HepG2 (cell line): ENCODE results near the gene PDZRN4. TPM values are rescaled to one million over a fixed set of nuclear protein-coding genes. Genes with fewer than 3 reads are reported as not detected.

Experiments
- ATAC-seq: fragments of 200-7000 bp; cut with Tn5 transposase; 3 replicates; pipeline ENCODE4 v1.9.1; 2020; ENCODE audit warnings: mild to moderate bottlenecking, moderate library complexity
- BruUV-seq: library from RNA; stranded (reverse); fragments of 400-500 nt; replicated peaks from 2 replicates; lab custom pipeline; 2021; lab: Mats Ljungman, UMichigan
- CTCF ChIA-PET: fragments of 300-600 bp; formaldehyde crosslinking; extraction: SDS; loops from one replicate; lab custom pipeline; 2021; ENCODE audit warnings: low total read pairs, inconsistent platforms, low intra/inter-chr PET ratio; lab: Yijun Ruan, JAX
- POLR2A ChIA-PET: fragments of 350-600 bp; sonication (Branson Sonifier 250); formaldehyde crosslinking; loops from one replicate; lab custom pipeline; 2020; ENCODE audit warnings: antibody characterized with exemption, inconsistent platforms; lab: Yijun Ruan, JAX
- DNase-seq: peaks from one replicate; pipeline ENCODE4 v3.0.0-alpha.2; 2015; ENCODE audit warnings: low spot score
- FAIRE-seq: peaks from 3 replicates; lab custom pipeline; 2011; peaks lifted over from hg19 to GRCh38; lab: Jason Lieb, UNC
- H2AFZ ChIP-seq: one replicate; pipeline ENCODE4 v1.6.1; 2011; ENCODE audit warnings: low read length, inconsistent platforms
- H3K27ac ChIP-seq: fragments of 300-600 bp; 3 replicates; pipeline ENCODE4 v1.8.0; 2011; ENCODE audit warnings: mixed run types, mild to moderate bottlenecking, mixed read lengths, low read length, inconsistent platforms; ENCODE audit not compliant: insufficient read depth; ENCODE audit errors: extremely low read length
- H3K27me3 ChIP-seq, 2 experiments: fragments of 200-600 bp in 1 of 2; 2 replicates in 1 of 2; 3 replicates in 1 of 2; pipeline versions ENCODE4 v1.6.0 to v1.8.0; 2011; ENCODE audit warnings: low read length in 2 of 2, mild to moderate bottlenecking in 2 of 2, moderate library complexity in 2 of 2, inconsistent platforms in 1 of 2; ENCODE audit not compliant: insufficient read depth in 2 of 2, control insufficient read depth in 1 of 2
- H3K36me3 ChIP-seq, 2 experiments: fragments of 200-600 bp in 1 of 2; replicated peaks in 1 of 2; 2 replicates in 1 of 2; 3 replicates in 1 of 2; pipeline versions ENCODE4 v1.5.1 to v1.8.0; 2011; ENCODE audit warnings: low read length in 2 of 2, inconsistent platforms in 1 of 2; ENCODE audit not compliant: insufficient read depth in 2 of 2, control insufficient read depth in 1 of 2
- H3K4me1 ChIP-seq: 2 replicates; pipeline ENCODE4 v1.5.1; 2012; ENCODE audit warnings: low read length, inconsistent platforms; ENCODE audit not compliant: insufficient read depth
- H3K4me2 ChIP-seq: 2 replicates; pipeline ENCODE4 v1.6.0; 2011; ENCODE audit warnings: low read depth, low read length, inconsistent platforms
- H3K4me3 ChIP-seq, 3 experiments: fragments of 200-600 bp in 1 of 3; sonication (generic), shearing (Covaris generic) in 1 of 3; replicated peaks in 1 of 3; 2 replicates each; pipeline ENCODE4 v1.5.1; 2011 to 2016; ENCODE audit warnings: low read length in 3 of 3, inconsistent platforms in 2 of 3, low read depth in 2 of 3, mild to moderate bottlenecking in 2 of 3, control low read depth in 1 of 3, mixed read lengths in 1 of 3; ENCODE audit not compliant: insufficient read depth in 1 of 3
- H3K79me2 ChIP-seq: one replicate; pipeline ENCODE4 v1.6.1; 2011; ENCODE audit warnings: low read length, inconsistent platforms; ENCODE audit not compliant: insufficient read depth
- H3K9ac ChIP-seq: 2 replicates; pipeline ENCODE4 v1.6.0; 2011; ENCODE audit warnings: mild to moderate bottlenecking, low read depth, low read length, inconsistent platforms; ENCODE audit not compliant: insufficient read depth
- H3K9me3 ChIP-seq: 2 replicates; pipeline ENCODE4 v1.5.1; 2012; ENCODE audit warnings: mild to moderate bottlenecking, low read length
- H4K20me1 ChIP-seq: 2 replicates; pipeline ENCODE4 v1.6.0; 2011; ENCODE audit warnings: inconsistent platforms, mild to moderate bottlenecking, low read length, moderate library complexity; ENCODE audit not compliant: insufficient read depth
- CSRNP1 ChIP-seq: sonication (generic); formaldehyde crosslinking; IDR thresholded peaks from 2 replicates; pipeline ENCODE4 v1.8.1; 2023; ENCODE audit warnings: mild to moderate bottlenecking, missing genetic modification reagents
- KDM5A ChIP-seq: fragments of 200-600 bp; sonication (generic); IDR thresholded peaks from 2 replicates; pipeline ENCODE4 v1.7.0; 2018; ENCODE audit warnings: antibody characterized with exemption, mild to moderate bottlenecking, low read length, borderline replicate concordance
- NCOA2 ChIP-seq: sonication (generic); formaldehyde crosslinking; IDR thresholded peaks from 2 replicates; pipeline ENCODE4 v1.8.0; 2022; ENCODE audit warnings: inconsistent platforms
- NPAS2 ChIP-seq: sonication (generic); formaldehyde crosslinking; IDR thresholded peaks from 2 replicates; pipeline ENCODE4 v1.8.0; 2022; ENCODE audit warnings: mild to moderate bottlenecking, missing genetic modification reagents, borderline replicate concordance
- NR2C2 ChIP-seq: sonication (generic); formaldehyde crosslinking; IDR thresholded peaks from 2 replicates; pipeline ENCODE4 v1.4.0; 2020; ENCODE audit warnings: missing genetic modification reagents, mild to moderate bottlenecking, moderate library complexity, borderline replicate concordance
- NR2F1 ChIP-seq, 2 experiments: fragments of 450-650 bp in 1 of 2; formaldehyde crosslinking in 1 of 2; IDR thresholded peaks; 2 replicates each; pipeline versions ENCODE4 v1.5.0 to v1.6.1; 2016 to 2020; ENCODE audit warnings: mild to moderate bottlenecking in 1 of 2, missing compliant biosample characterization in 1 of 2, missing genetic modification reagents in 1 of 2, moderate library complexity in 1 of 2
- RARA ChIP-seq: IDR thresholded peaks from 2 replicates; pipeline ENCODE4 v1.6.1; 2016; ENCODE audit warnings: missing genetic modification reagents, missing compliant biosample characterization
- RCOR2 ChIP-seq: IDR thresholded peaks from 2 replicates; pipeline ENCODE4 v1.6.1; 2016; ENCODE audit warnings: missing biosample characterization, missing genetic modification reagents
- TEAD3 ChIP-seq: optimal IDR thresholded peaks from 2 replicates; pipeline ENCODE3; 2016; ENCODE audit warnings: borderline replicate concordance
- ZNF597 ChIP-seq: sonication (generic); formaldehyde crosslinking; IDR thresholded peaks from 2 replicates; pipeline ENCODE4 v1.5.0; 2020; ENCODE audit warnings: missing genetic modification reagents
- ZNF740 ChIP-seq: sonication (generic); formaldehyde crosslinking; IDR thresholded peaks from 2 replicates; pipeline ENCODE4 v1.4.0; 2020; ENCODE audit warnings: missing genetic modification reagents
- WGBS: methylation state at CpG from one replicate; pipeline ENCODE4 v1.1.6; 2017; ENCODE audit warnings: low lambda C conversion rate; 5-methylcytosine and 5-hydroxymethylcytosine counted together
- in situ Hi-C: cut with HindIII; loops from 2 replicates; pipeline ENCODE4 v1.10.0; 2017; ENCODE audit warnings: low pct_unique_long_range_greater_than_20kb; ENCODE audit not compliant: extremely low pct_ligation_motif_present
- intact Hi-C: fragments of 100-400 bp; cut with micrococcal nuclease; formaldehyde crosslinking; loops from one replicate; pipeline ENCODE4 v1.10.0; 2022; ENCODE audit not compliant: unreplicated experiment
- polyA plus RNA-seq, 8 experiments: library from polyadenylated mRNA; depleted of rRNA in 3 of 8; stranded (reverse) in 7 of 8; unstranded in 1 of 8; fragments of >200 nt; fragmentation: Illumina TruSeq in 4 of 8; extraction: Trizol in 4 of 8; gene quantifications; 2 replicates each; pipeline versions ENCODE4 v1.2.1 to v1.2.3, GENCODE V29; 2011 to 2016; ENCODE audit warnings: low read depth in 4 of 8, missing spikeins in 1 of 8, mixed read lengths in 1 of 8; ENCODE audit not compliant: insufficient read depth in 1 of 8
- total RNA-seq, 5 experiments: library from RNA; depleted of rRNA; stranded (reverse); fragments of >200 nt; fragmentation: Illumina TruSeq; extraction: Trizol; gene quantifications; 2 replicates each; pipeline ENCODE4 v1.2.3, GENCODE V29; 2016; ENCODE audit warnings: low read depth in 1 of 5

The PDZRN4 gene
- total and polyA plus RNA-seq, 2 of the 13 experiments (the other 11 are each of a cell fraction or from before 2014, with no cell fraction given) = not detected

- ChIA-PET CTCF (no interaction called here), POLR2A (no interaction called here)
- whole genome bisulfite sequencing = 67% methylated on average over 20 of the region's 49 CpGs
- no peak overlapping the region for H2AFZ ChIP-seq
- peaks cover 1 to 25% of the 10 kb centered on the region in 2 experiments; a peak in 2 of 5 replicates for H3K27me3 ChIP-seq
- H4K20me1 ChIP-seq = no peaks in the 10 kb centered on the region
- no peak overlapping the region for H3K9ac ChIP-seq
- TF ChIP-seq RARA (CRISPR knock-in tag) (no peak), NPAS2 (CRISPR knock-in tag) (no peak), TEAD3 (CRISPR knock-in tag) (no peak), RCOR2 (CRISPR knock-in tag) (no peak), KDM5A (no peak), NR2F1 (CRISPR knock-in tag; IDR thresholded peaks at IDR 0.05) (no peak)
- no TSS peak for BruUV-seq
- in situ Hi-C loops (no loop called here), intact Hi-C loops (no loop called here)
- no peaks in the 10 kb centered on the region for H3K36me3 ChIP-seq
- no peaks in the 10 kb centered on the region for H3K79me2 ChIP-seq
- H3K9me3 ChIP-seq = no peaks in the 10 kb centered on the region
- ATAC-seq = no peak
- H3K4me2 ChIP-seq = no peak overlapping the region
- H3K4me1 ChIP-seq = no peaks in the 10 kb centered on the region
- no peak for FAIRE-seq
- no peak overlapping the region for H3K4me3 ChIP-seq
- DNase-seq = no peak
- H3K27ac ChIP-seq = no peak overlapping the region
Observed at GRCh38 chr12:41188841-41189394, 798 bp downstream of the PDZRN4 start.

GRCh38 chr12:41189395-41190251 is 1.5 kb downstream of the PDZRN4 start:
- WGBS = 23% methylated on average over 31 of the region's 34 CpGs
- H3K9ac ChIP-seq = no peak overlapping the region
- no peak for FAIRE-seq
- H3K4me1 ChIP-seq = no peaks in the 10 kb centered on the region
- H3K79me2 ChIP-seq = no peaks in the 10 kb centered on the region
- H3K27me3 ChIP-seq = peaks cover 1 to 25% of the 10 kb centered on the region in 2 experiments; a peak in 2 of 5 replicates
- in situ Hi-C loops (no loop called here), intact Hi-C loops (no loop called here)
- DNase-seq = no peak
- H3K27ac ChIP-seq = no peak overlapping the region
- no TSS peak for BruUV-seq
- H3K4me2 ChIP-seq = no peak overlapping the region
- no peaks in the 10 kb centered on the region for H3K36me3 ChIP-seq
- no peak overlapping the region for H3K4me3 ChIP-seq
- no peak for ATAC-seq
- CTCF ChIA-PET = no interaction called here
- no peaks in the 10 kb centered on the region for H4K20me1 ChIP-seq
- POLR2A ChIA-PET = no interaction called here
- no peak overlapping the region for H2AFZ ChIP-seq
- no peaks in the 10 kb centered on the region for H3K9me3 ChIP-seq
- TF ChIP-seq ZNF597 (CRISPR knock-in tag) (no peak), NR2C2 (no peak), ZNF740 (CRISPR knock-in tag) (no peak), NCOA2 (CRISPR knock-in tag) (no peak), CSRNP1 (no peak)
